ENCODE measurements around the gene ZNF484.
"Not testable (repeated sequence)": the region's sequence is repeated elsewhere in the genome, so short reads cannot be mapped to it uniquely, and the experiment has no call there.

ZNF484 gene

GRCh38 chr9:92883666-92884405 is 6.0 kb upstream of the ZNF484 start:
- DNase-seq (ENCODE audit: low spot score in 2 of 2): not testable (repeated sequence)

GRCh38 chr9:92882276-92882675 is 4.4 kb upstream of the ZNF484 start:
- no peak for DNase-seq (ENCODE audit: low spot score in 2 of 2)
- Mint-ChIP-seq H3K9me3 (peaks cover 2% of the 10 kb centered on the region), H3K27ac (no peak overlapping the region), H3K4me1 (peaks cover 31% of the 10 kb centered on the region), H3K36me3 (peaks cover 9% of the 10 kb centered on the region), H3K4me3 (no peak overlapping the region)
- ATAC-seq: no peak

More at GRCh38 chr9:92883666-92884405, 6.0 kb upstream of the ZNF484 start:
- H3K9me3 Mint-ChIP-seq, H3K27ac Mint-ChIP-seq, ATAC-seq, H3K4me3 Mint-ChIP-seq, H3K36me3 Mint-ChIP-seq: not testable (repeated sequence)
- peaks cover 31% of the 10 kb centered on the region for H3K4me1 Mint-ChIP-seq

DNA sequence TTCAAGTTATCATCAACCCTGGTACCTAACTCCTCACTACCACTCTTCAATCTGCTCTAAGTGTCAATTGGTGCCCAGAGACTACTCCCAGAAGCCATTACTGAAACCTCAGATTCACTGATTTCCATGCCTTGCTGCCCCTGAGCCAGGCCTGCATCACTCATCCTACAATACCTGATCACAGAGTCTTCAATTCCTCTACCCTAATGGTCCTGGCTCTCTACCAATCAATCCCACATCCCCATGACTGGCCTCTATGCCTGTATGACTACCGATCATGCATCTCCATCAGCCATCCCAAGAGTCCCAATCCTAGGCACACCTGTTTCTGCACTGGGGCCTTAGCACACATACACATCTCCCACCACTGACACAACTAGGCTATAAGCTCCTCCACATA is 2.5 kb downstream of the ZNF484 start:
- H3K9me3 Mint-ChIP-seq: peaks cover 2% of the 10 kb centered on the region
- H3K27ac Mint-ChIP-seq: no peak overlapping the region
- H3K4me1 Mint-ChIP-seq: peaks cover 47% of the 10 kb centered on the region

DNA sequence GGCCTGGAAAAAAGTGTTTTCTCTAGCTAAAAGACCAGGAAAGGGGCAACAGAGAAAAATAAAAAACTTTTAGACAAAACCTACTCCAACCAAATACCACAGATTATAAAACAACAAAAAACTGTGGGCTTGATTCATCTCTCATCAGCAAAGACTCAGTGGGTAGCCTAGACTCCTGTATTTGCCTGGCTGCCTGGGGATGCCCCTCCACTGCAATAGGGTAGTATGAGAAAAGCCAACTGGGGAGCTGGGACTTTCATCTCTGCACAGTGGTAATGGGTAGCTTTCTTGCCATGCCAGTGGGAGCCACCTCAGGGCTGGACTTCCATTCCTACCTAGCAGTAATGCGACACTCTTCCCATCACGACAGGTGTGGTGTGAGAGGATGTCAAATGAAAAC is 7.5 kb downstream of the ZNF484 start:
- Mint-ChIP-seq H3K4me3 (no peak overlapping the region), H3K9me3 (no peaks in the 10 kb centered on the region), H3K36me3 (peaks cover 77% of the 10 kb centered on the region), H3K27ac (peak overlapping the region; percentile 2), H3K4me1 (peaks cover 33% of the 10 kb centered on the region)
- DNase-seq (ENCODE audit: low spot score in 2 of 2) (no peak), ATAC-seq (peak; percentile 46)

More for the DNA sequence above, 2.5 kb downstream of the ZNF484 start:
- ATAC-seq (no peak), DNase-seq (ENCODE audit: low spot score in 2 of 2) (no peak)
- peak overlapping the region; percentile 100 for H3K4me3 Mint-ChIP-seq
- H3K36me3 Mint-ChIP-seq: peaks cover 50% of the 10 kb centered on the region

DNA sequence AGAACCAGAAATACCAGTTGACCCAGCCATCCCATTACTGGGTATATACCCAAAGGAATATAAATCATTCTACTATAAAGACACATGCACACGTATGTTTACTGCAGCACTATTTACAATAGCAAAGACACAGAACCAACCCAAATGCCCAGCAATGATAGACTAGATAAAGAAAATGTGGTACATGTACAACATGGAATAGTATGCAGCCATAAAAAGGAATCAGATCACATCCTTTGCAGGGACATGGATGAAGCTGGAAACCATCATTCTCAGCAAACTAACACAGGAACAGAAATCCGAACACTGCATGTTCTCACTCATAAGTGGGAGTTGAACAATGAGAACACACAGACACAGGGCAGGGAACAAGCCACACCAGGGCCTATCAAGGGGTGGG is 11.2 kb downstream of the ZNF484 start:
- ATAC-seq; DNase-seq (ENCODE audit: low spot score in 2 of 2); H3K9me3 Mint-ChIP-seq; H3K4me3 Mint-ChIP-seq; H3K27ac Mint-ChIP-seq: not testable (repeated sequence)
- Mint-ChIP-seq H3K36me3 (peaks cover 63% of the 10 kb centered on the region), H3K4me1 (peaks cover 42% of the 10 kb centered on the region)

DNA sequence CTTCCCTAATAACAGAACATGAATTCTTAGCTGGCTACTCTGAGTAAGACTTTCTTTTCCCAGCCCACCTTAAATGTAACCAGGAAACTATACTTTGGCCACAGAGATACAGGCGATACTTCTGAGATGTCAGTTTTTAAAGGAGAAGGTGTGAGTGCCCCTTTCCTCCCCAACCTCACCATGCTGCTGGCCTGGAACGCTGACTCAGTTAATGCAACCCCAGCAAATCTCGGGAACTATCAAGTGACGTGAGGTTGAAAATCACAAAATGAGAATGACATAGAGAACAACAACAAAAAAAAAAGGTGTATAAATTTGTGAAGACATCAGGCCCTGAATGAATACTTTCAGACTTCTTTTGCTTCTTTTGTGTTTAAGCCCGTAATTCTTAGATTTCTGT is 13.7 kb downstream of the ZNF484 start:
- peaks cover 33% of the 10 kb centered on the region for H3K4me1 Mint-ChIP-seq
- no peak for DNase-seq (ENCODE audit: low spot score in 2 of 2)
- ATAC-seq: no peak
- H3K9me3 Mint-ChIP-seq: no peaks in the 10 kb centered on the region
- H3K36me3 Mint-ChIP-seq: peaks cover 58% of the 10 kb centered on the region
- no peak overlapping the region for H3K27ac Mint-ChIP-seq
- no peak overlapping the region for H3K4me3 Mint-ChIP-seq

DNA sequence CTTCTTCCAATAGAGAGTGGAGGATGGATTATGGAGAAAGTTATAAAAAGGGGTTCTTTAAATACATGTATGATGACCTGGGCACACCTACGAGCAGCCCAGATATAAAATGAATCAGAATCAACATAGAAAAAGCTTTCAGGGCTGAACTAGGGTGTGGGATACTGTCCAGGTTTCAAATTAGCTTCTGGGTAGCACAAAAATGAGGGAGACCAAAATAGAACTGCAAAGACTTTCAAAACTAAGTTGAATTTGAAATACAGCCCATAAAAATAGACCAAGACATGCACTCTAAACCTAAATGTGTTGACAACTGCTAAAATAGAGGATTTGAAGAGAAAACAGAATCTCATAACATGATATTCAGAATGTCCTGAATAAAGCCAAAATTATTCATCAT is 17.0 kb downstream of the ZNF484 start:
- peak overlapping the region; percentile 7 for H3K27ac Mint-ChIP-seq
- H3K4me1 Mint-ChIP-seq: peaks cover 28% of the 10 kb centered on the region
- H3K4me3 Mint-ChIP-seq: no peak overlapping the region
- DNase-seq (ENCODE audit: low spot score in 2 of 2) (no peak), ATAC-seq (no peak)
- no peaks in the 10 kb centered on the region for H3K9me3 Mint-ChIP-seq
- H3K36me3 Mint-ChIP-seq: peaks cover 56% of the 10 kb centered on the region

DNA sequence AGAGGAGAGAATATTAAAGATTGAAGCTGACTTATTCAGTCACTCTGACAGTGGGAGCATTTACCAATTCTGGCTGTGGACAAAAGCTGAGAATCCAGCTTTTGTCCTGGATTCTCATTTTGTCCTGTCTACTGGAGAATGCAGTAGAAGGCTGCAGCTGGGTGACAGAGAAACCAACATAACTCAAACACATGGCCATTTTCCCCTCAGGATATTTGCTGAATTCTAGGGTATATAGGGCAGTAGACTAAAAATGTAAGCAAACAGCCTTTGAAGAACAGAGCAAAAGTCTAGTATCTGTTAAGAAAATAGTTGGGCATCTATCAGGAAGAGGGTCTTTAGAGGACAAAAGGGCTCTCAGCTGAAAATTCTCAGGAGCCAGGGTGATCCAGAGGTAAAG is 20.6 kb downstream of the ZNF484 start:
- Mint-ChIP-seq H3K9me3 (no peaks in the 10 kb centered on the region), H3K36me3 (peaks cover 83% of the 10 kb centered on the region), H3K4me3 (no peak overlapping the region), H3K4me1 (peaks cover 15% of the 10 kb centered on the region), H3K27ac (no peak overlapping the region)
- ATAC-seq (no peak), DNase-seq (ENCODE audit: low spot score in 2 of 2) (no peak)

GRCh38 chr9:92853716-92854115 is 24.1 kb downstream of the ZNF484 start:
- no peak for ATAC-seq
- no peak overlapping the region for H3K27ac Mint-ChIP-seq
- DNase-seq (ENCODE audit: low spot score in 2 of 2): no peak
- no peaks in the 10 kb centered on the region for H3K4me1 Mint-ChIP-seq
- no peak overlapping the region for H3K4me3 Mint-ChIP-seq
- H3K9me3 Mint-ChIP-seq: peaks cover 3% of the 10 kb centered on the region
- peaks cover 98% of the 10 kb centered on the region for H3K36me3 Mint-ChIP-seq

DNA sequence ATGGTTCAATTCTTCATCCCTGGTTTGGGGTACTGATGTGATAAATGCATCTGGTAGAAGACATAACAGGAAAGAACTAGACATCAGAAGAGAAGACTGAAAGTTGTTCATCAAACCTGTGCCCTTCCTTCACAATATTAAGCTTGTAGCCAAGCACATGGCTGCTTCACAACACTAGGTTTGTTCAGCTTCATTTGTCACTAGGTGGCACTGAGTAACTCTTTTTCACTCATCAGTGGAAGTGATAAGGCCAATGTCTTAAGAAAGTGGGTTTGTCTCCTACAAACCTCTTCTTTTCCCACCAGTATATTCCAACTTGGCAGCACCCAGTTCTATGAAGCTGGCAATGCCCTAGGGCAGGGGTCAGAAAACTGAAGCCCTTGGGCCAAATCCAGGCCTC is 26.9 kb downstream of the ZNF484 start:
- Mint-ChIP-seq H3K9me3 (peaks cover 13% of the 10 kb centered on the region), H3K36me3 (peaks cover 94% of the 10 kb centered on the region), H3K4me3 (no peak overlapping the region), H3K4me1 (no peaks in the 10 kb centered on the region), H3K27ac (no peak overlapping the region)
- no peak for ATAC-seq
- no peak for DNase-seq (ENCODE audit: low spot score in 2 of 2)

DNA sequence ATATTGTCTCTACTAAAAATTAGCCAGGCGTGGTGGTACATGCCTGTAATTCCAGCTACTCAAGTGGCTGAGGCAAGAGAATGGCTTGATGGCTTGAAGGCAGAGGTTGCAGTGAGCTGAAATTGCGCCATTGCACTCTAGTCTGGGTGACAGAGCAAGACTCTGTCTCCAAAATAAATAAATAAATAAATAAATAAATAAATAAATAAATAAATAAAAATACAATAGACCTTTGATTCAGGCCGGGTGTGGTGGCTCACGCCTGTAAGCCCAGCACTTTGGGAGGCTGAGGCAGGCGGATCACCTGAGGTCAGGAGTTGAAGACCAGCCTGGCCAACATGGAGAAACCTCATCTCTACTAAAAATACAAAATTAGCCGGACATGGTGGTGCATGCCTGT is 29.1 kb downstream of the ZNF484 start:
- not testable (repeated sequence) for DNase-seq (ENCODE audit: low spot score in 2 of 2); H3K4me3 Mint-ChIP-seq; H3K27ac Mint-ChIP-seq; ATAC-seq; H3K4me1 Mint-ChIP-seq
- Mint-ChIP-seq H3K36me3 (peaks cover 77% of the 10 kb centered on the region), H3K9me3 (peaks cover 26% of the 10 kb centered on the region)

GRCh38 chr9:92846662-92847145 is 31.1 kb downstream of the ZNF484 start:
- ATAC-seq: no peak
- no peaks in the 10 kb centered on the region for H3K4me1 Mint-ChIP-seq
- DNase-seq (ENCODE audit: low spot score in 2 of 2): no peak
- H3K27ac Mint-ChIP-seq: no peak overlapping the region
- peaks cover 57% of the 10 kb centered on the region for H3K36me3 Mint-ChIP-seq
- no peak overlapping the region for H3K4me3 Mint-ChIP-seq
- H3K9me3 Mint-ChIP-seq: peaks cover 34% of the 10 kb centered on the region

- not testable (repeated sequence) for H3K4me1 Mint-ChIP-seq; ATAC-seq; H3K4me3 Mint-ChIP-seq; H3K27ac Mint-ChIP-seq; DNase-seq (ENCODE audit: low spot score in 2 of 2); H3K36me3 Mint-ChIP-seq
- peaks cover 25% of the 10 kb centered on the region for H3K9me3 Mint-ChIP-seq
These were observed 39.4 kb downstream of the ZNF484 start for GRCh38 chr9:92838411-92838810.

DNA sequence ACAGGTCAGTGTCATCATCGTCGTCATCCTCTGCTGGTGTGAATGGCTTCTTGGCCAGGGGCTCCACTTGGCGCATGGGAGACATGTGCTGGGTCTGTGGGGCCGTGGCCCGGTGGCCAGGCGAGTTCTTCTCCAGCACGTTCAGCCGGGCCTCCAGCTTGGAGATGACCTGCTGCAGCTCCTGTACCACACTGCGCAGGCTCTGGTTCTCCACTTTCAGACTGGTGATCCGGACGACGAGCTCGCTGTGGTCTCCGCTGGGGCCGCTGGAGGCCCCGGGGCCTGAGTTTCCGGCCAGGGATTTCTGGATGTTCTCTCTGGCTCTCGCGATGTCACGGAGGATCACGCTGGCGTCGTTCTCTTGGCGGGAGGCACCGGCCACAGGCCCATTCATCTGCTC is 40.6 kb downstream of the ZNF484 start:
- Mint-ChIP-seq H3K27ac (no peak overlapping the region), H3K36me3 (no peaks in the 10 kb centered on the region)
- no peak for ATAC-seq

DNA sequence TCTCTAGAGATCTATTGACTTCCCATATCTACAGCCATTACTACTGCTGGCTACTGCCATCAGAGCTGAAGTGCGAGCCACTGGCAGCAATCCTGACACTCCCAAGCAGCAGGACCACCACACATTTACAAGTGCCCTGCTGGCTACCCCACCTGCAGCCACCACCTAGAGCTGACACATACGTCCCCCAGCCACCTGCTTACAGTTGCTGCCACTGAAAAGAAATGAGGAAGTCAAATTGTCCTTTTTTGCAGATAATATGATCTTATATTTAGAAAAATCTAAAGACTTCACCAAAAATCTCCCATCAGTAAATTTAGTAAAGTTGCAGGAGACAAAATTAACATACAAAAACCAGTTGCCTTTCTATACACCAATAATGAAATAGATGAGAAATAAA is 48.4 kb downstream of the ZNF484 start:
- ATAC-seq: no peak
- peaks cover 8% of the 10 kb centered on the region for H3K9me3 Mint-ChIP-seq
- H3K4me1 Mint-ChIP-seq: no peaks in the 10 kb centered on the region
- no peak overlapping the region for H3K4me3 Mint-ChIP-seq
- no peak for DNase-seq (ENCODE audit: low spot score in 2 of 2)
- H3K36me3 Mint-ChIP-seq: no peaks in the 10 kb centered on the region
- H3K27ac Mint-ChIP-seq: no peak overlapping the region

More for the DNA sequence above, 40.6 kb downstream of the ZNF484 start:
- DNase-seq (ENCODE audit: low spot score in 2 of 2): no peak
- Mint-ChIP-seq H3K9me3 (peaks cover 25% of the 10 kb centered on the region), H3K4me1 (no peaks in the 10 kb centered on the region), H3K4me3 (no peak overlapping the region)

DNA sequence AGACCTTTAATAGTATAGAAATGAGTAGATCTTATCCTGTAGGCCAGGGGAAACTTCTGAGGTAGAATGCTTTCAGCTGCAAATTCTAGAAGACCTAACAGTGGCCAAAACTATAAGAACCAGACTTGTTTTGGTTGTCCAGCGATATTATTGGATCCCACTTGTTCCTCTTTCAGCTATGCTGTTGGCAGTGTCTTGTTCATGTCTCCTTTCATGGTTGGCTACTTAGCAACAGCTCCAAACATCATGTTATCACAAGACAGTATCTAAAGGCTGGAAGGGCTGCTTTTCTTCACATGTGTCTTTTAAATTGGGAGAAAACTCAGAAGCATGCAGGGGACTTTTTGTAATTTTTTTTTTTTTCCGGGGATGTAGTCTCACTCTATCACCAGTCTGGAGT is 52.8 kb downstream of the ZNF484 start:
- not testable (repeated sequence) for H3K27ac Mint-ChIP-seq; DNase-seq (ENCODE audit: low spot score in 2 of 2); H3K36me3 Mint-ChIP-seq; H3K4me1 Mint-ChIP-seq; H3K4me3 Mint-ChIP-seq; ATAC-seq; H3K9me3 Mint-ChIP-seq
